Mesenchymal stem cell (in vitro differentiated cells and primary cell): ENCODE results near the gene MACROD1.

ENCODE experiments used
- DNase-seq: peaks from one replicate; pipeline ENCODE4 v3.0.0-alpha.2; 2013
- H2AFZ ChIP-seq: one replicate; pipeline ENCODE4 v1.6.1; 2013; ENCODE audit warnings: low read depth, mild to moderate bottlenecking, control low read depth, inconsistent platforms, low read length, moderate library complexity
- H2AK5ac ChIP-seq: 2 replicates; pipeline ENCODE4 v1.6.1; 2013; ENCODE audit warnings: low read length, moderate library complexity, mild to moderate bottlenecking, inconsistent platforms; ENCODE audit not compliant: severe bottlenecking
- H2BK120ac ChIP-seq: one replicate; pipeline ENCODE4 v1.6.1; 2013; ENCODE audit warnings: low read depth, mild to moderate bottlenecking, inconsistent platforms, low read length, moderate library complexity
- H2BK12ac ChIP-seq, 2 experiments: one replicate each; pipeline ENCODE4 v1.6.1; 2013; ENCODE audit warnings: inconsistent platforms in 2 of 2, low read length in 2 of 2, mild to moderate bottlenecking in 2 of 2, moderate library complexity in 2 of 2, control low read depth in 1 of 2
- H2BK15ac ChIP-seq: one replicate; pipeline ENCODE4 v1.6.1; 2013; ENCODE audit warnings: mild to moderate bottlenecking, low read depth, inconsistent platforms; ENCODE audit not compliant: poor library complexity, severe bottlenecking
- H2BK5ac ChIP-seq: 2 replicates; pipeline ENCODE4 v1.6.1; 2013; ENCODE audit warnings: low read depth, mild to moderate bottlenecking, low read length, control low read depth, inconsistent platforms; ENCODE audit not compliant: poor library complexity, severe bottlenecking
- H3K14ac ChIP-seq, 2 experiments: one replicate each; pipeline ENCODE4 v1.6.1; 2013; ENCODE audit warnings: inconsistent platforms in 2 of 2, low read length in 2 of 2, control low read depth in 1 of 2, mild to moderate bottlenecking in 1 of 2, moderate library complexity in 1 of 2
- H3K18ac ChIP-seq, 2 experiments: one replicate each; pipeline ENCODE4 v1.6.1; 2013; ENCODE audit warnings: inconsistent platforms in 2 of 2, low read length in 2 of 2, control low read depth in 1 of 2, low read depth in 1 of 2, mild to moderate bottlenecking in 1 of 2
- H3K23ac ChIP-seq, 2 experiments: one replicate each; pipeline ENCODE4 v1.6.1; 2013; ENCODE audit warnings: inconsistent platforms in 2 of 2, low read length in 2 of 2, mild to moderate bottlenecking in 2 of 2, moderate library complexity in 2 of 2, control low read depth in 1 of 2
- H3K27ac ChIP-seq: 2 replicates; pipeline ENCODE4 v1.5.1; 2013; ENCODE audit warnings: mild to moderate bottlenecking, moderate library complexity, low read length, control low read depth, inconsistent platforms; ENCODE audit not compliant: poor library complexity, severe bottlenecking
- H3K27me3 ChIP-seq, 2 experiments: 2 replicates each; pipeline versions ENCODE4 v1.6.1 to v1.7.0; 2013; ENCODE audit warnings: low read length in 2 of 2, mild to moderate bottlenecking in 2 of 2, moderate library complexity in 2 of 2, control low read depth in 1 of 2, inconsistent platforms in 1 of 2; ENCODE audit not compliant: control insufficient read depth in 1 of 2, insufficient read depth in 1 of 2
- H3K36me3 ChIP-seq, 2 experiments: 2 replicates each; pipeline versions ENCODE4 v1.6.1 to v1.7.0; 2013; ENCODE audit warnings: low read length in 2 of 2, control low read depth in 1 of 2, inconsistent platforms in 1 of 2, low read depth in 1 of 2, mild to moderate bottlenecking in 1 of 2; ENCODE audit not compliant: insufficient read depth in 2 of 2, control insufficient read depth in 1 of 2
- H3K4ac ChIP-seq, 2 experiments: one replicate each; pipeline ENCODE4 v1.6.1; 2013; ENCODE audit warnings: inconsistent platforms in 2 of 2, low read length in 2 of 2, mild to moderate bottlenecking in 2 of 2, moderate library complexity in 2 of 2, control low read depth in 1 of 2, low read depth in 1 of 2
- H3K4me1 ChIP-seq: 2 replicates; pipeline ENCODE4 v1.6.1; 2013; ENCODE audit warnings: low read depth, low read length, control low read depth; ENCODE audit not compliant: control insufficient read depth, insufficient read depth
- H3K4me2 ChIP-seq: 2 replicates; pipeline ENCODE4 v1.6.1; 2013; ENCODE audit warnings: low read length, mild to moderate bottlenecking, inconsistent platforms; ENCODE audit not compliant: poor library complexity, severe bottlenecking
- H3K4me3 ChIP-seq, 2 experiments: 2 replicates each; pipeline versions ENCODE4 v1.5.1 to v1.7.0; 2013; ENCODE audit warnings: low read length in 2 of 2, mild to moderate bottlenecking in 2 of 2, control low read depth in 1 of 2, low read depth in 1 of 2; ENCODE audit not compliant: insufficient read depth in 1 of 2
- H3K79me1 ChIP-seq: replicated peaks from 2 replicates; pipeline ENCODE4 v1.6.1; 2013; ENCODE audit warnings: mild to moderate bottlenecking, control low read depth, low read length, inconsistent platforms; ENCODE audit not compliant: poor library complexity, severe bottlenecking
- H3K9ac ChIP-seq: 2 replicates; pipeline ENCODE4 v1.7.0; 2013; ENCODE audit warnings: mild to moderate bottlenecking, low read length, moderate library complexity
- H3K9me3 ChIP-seq: 2 replicates; pipeline ENCODE4 v1.7.0; 2013; ENCODE audit warnings: mild to moderate bottlenecking, low read length; ENCODE audit not compliant: control insufficient read depth
- H4K8ac ChIP-seq: one replicate; pipeline ENCODE4 v1.6.1; 2013; ENCODE audit warnings: inconsistent platforms, mild to moderate bottlenecking, low read length, moderate library complexity
- H4K91ac ChIP-seq: one replicate; pipeline ENCODE4 v1.6.1; 2013; ENCODE audit warnings: mild to moderate bottlenecking, low read length, inconsistent platforms
- WGBS: methylation state at CpG from one replicate; pipeline ENCODE4 v1.1.7; 2013; ENCODE audit warnings: mixed read lengths; 5-methylcytosine and 5-hydroxymethylcytosine counted together

The MACROD1 gene

GRCh38 chr11:64110465-64111375, 55.2 kb downstream of the MACROD1 start:
- DNase-seq: no peak
- Histone ChIP-seq H3K9ac (no peak overlapping the region), H3K14ac (no peak overlapping the region), H2BK120ac (no peak overlapping the region), H3K9me3 (no peaks in the 10 kb centered on the region), H3K23ac (no peak overlapping the region), H3K4me3 (no peak overlapping the region), H2BK12ac (no peak overlapping the region), H2AK5ac (no peak overlapping the region), H2BK5ac (no peak overlapping the region), H3K18ac (no peak overlapping the region), H3K79me1 (no peaks in the 10 kb centered on the region), H3K4ac (no peak overlapping the region), H3K36me3 (peaks cover 0 to 2% of the 10 kb centered on the region in 2 experiments), H3K27me3 (peaks cover 0 to 25% of the 10 kb centered on the region in 2 experiments), H2AFZ (no peak overlapping the region), H4K8ac (no peak overlapping the region), H3K4me1 (peaks cover 3% of the 10 kb centered on the region), H2BK15ac (no peak overlapping the region), H3K27ac (no peak overlapping the region), H3K4me2 (no peak overlapping the region), H4K91ac (no peak overlapping the region)
- 82% methylated on average over 21 of the region's 21 CpGs for WGBS

GRCh38 chr11:64109332-64109731, 56.6 kb downstream of the MACROD1 start:
- H3K79me1 ChIP-seq: no peaks in the 10 kb centered on the region
- H4K8ac ChIP-seq: no peak overlapping the region
- no peak overlapping the region for H3K4me2 ChIP-seq
- peaks cover 0 to 22% of the 10 kb centered on the region in 2 experiments for H3K27me3 ChIP-seq
- DNase-seq: no peak
- H4K91ac ChIP-seq: no peak overlapping the region
- no peak overlapping the region for H2AFZ ChIP-seq
- no peak overlapping the region for H3K18ac ChIP-seq
- H3K9me3 ChIP-seq: no peaks in the 10 kb centered on the region
- no peak overlapping the region for H2BK120ac ChIP-seq
- no peak overlapping the region for H3K4me3 ChIP-seq
- H3K36me3 ChIP-seq: peaks cover 0 to 2% of the 10 kb centered on the region in 2 experiments
- H3K9ac ChIP-seq: no peak overlapping the region
- H3K23ac ChIP-seq: no peak overlapping the region
- H2BK12ac ChIP-seq: no peak overlapping the region
- no peak overlapping the region for H2BK15ac ChIP-seq
- H2BK5ac ChIP-seq: no peak overlapping the region
- 82% methylated on average over 7 of the region's 8 CpGs for WGBS
- no peak overlapping the region for H3K27ac ChIP-seq
- H2AK5ac ChIP-seq: no peak overlapping the region
- no peak overlapping the region for H3K4ac ChIP-seq
- H3K14ac ChIP-seq: peak overlapping the region in 1 of 2 experiments; percentile 4
- peaks cover 6% of the 10 kb centered on the region for H3K4me1 ChIP-seq

GRCh38 chr11:64107303-64107702, 58.6 kb downstream of the MACROD1 start:
- Histone ChIP-seq H2AFZ (no peak overlapping the region), H3K4me1 (peaks cover 6% of the 10 kb centered on the region), H3K18ac (no peak overlapping the region), H3K9ac (no peak overlapping the region), H2BK15ac (no peak overlapping the region), H3K27me3 (peaks cover 0 to 35% of the 10 kb centered on the region in 2 experiments), H4K91ac (no peak overlapping the region), H3K4me3 (no peak overlapping the region), H3K14ac (no peak overlapping the region), H3K36me3 (peaks cover 0 to 2% of the 10 kb centered on the region in 2 experiments), H3K4me2 (no peak overlapping the region), H3K79me1 (no peaks in the 10 kb centered on the region), H2AK5ac (no peak overlapping the region), H3K27ac (no peak overlapping the region), H2BK120ac (no peak overlapping the region), H4K8ac (no peak overlapping the region), H3K9me3 (no peaks in the 10 kb centered on the region), H3K23ac (no peak overlapping the region), H2BK12ac (no peak overlapping the region), H2BK5ac (no peak overlapping the region), H3K4ac (no peak overlapping the region)
- DNase-seq: no peak
- 97% methylated on average over 8 of the region's 9 CpGs for WGBS

- Histone ChIP-seq H2BK12ac (no peak overlapping the region), H3K9ac (no peak overlapping the region), H3K4ac (no peak overlapping the region), H2AK5ac (no peak overlapping the region), H3K4me1 (peaks cover 5% of the 10 kb centered on the region), H2AFZ (no peak overlapping the region), H3K36me3 (no peaks in the 10 kb centered on the region), H3K18ac (no peak overlapping the region), H3K4me3 (no peak overlapping the region), H3K79me1 (no peaks in the 10 kb centered on the region), H2BK15ac (no peak overlapping the region), H3K4me2 (no peak overlapping the region), H3K14ac (no peak overlapping the region), H3K9me3 (no peaks in the 10 kb centered on the region), H3K23ac (no peak overlapping the region), H3K27ac (no peak overlapping the region), H2BK120ac (no peak overlapping the region), H4K91ac (no peak overlapping the region), H3K27me3 (peaks cover 1 to 50% of the 10 kb centered on the region in 2 experiments), H4K8ac (no peak overlapping the region), H2BK5ac (no peak overlapping the region)
- WGBS: 85% methylated on average over 5 of the region's 5 CpGs
- DNase-seq: no peak
Measured at GRCh38 chr11:64104632-64105031, 61.3 kb downstream of the MACROD1 start.
